Measurements from ENCODE around the gene NCL.

Gene NCL

GRCh38 chr2:231456295-231457004 lies 7.8 kb downstream of the NCL start:
- TF ChIP-seq, protein P1, sequence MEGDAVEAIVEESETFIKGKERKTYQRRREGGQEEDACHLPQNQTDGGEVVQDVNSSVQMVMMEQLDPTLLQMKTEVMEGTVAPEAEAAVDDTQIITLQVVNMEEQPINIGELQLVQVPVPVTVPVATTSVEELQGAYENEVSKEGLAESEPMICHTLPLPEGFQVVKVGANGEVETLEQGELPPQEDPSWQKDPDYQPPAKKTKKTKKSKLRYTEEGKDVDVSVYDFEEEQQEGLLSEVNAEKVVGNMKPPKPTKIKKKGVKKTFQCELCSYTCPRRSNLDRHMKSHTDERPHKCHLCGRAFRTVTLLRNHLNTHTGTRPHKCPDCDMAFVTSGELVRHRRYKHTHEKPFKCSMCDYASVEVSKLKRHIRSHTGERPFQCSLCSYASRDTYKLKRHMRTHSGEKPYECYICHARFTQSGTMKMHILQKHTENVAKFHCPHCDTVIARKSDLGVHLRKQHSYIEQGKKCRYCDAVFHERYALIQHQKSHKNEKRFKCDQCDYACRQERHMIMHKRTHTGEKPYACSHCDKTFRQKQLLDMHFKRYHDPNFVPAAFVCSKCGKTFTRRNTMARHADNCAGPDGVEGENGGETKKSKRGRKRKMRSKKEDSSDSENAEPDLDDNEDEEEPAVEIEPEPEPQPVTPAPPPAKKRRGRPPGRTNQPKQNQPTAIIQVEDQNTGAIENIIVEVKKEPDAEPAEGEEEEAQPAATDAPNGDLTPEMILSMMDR (IDR thresholded peaks at IDR 0.05; ENCODE audit: low read depth, low read length), result no peak
- no peak overlapping the region for H3K4me3 ChIP-seq (ENCODE audit: low read depth, low read length)
- no peak for DNase-seq (ENCODE audit: low read depth, low spot score)
- in situ Hi-C loops (cut with HindIII; ENCODE audit: low sequenced_read_pairs), result no loop called here

- DNase-seq (ENCODE audit: low read depth, low spot score), result no peak
- in situ Hi-C loops (cut with HindIII; ENCODE audit: low sequenced_read_pairs), result no loop called here
- no peak overlapping the region for H3K4me3 ChIP-seq (ENCODE audit: low read depth, low read length)
- TF ChIP-seq, protein P1 (IDR thresholded peaks at IDR 0.05; ENCODE audit: low read depth, low read length), result no peak
Measured at GRCh38 chr2:231455890-231456289, 8.4 kb downstream of the NCL start.

- in situ Hi-C loops (cut with HindIII; ENCODE audit: low sequenced_read_pairs), result no loop called here
- no peak for DNase-seq (ENCODE audit: low read depth, low spot score)
- H3K4me3 ChIP-seq (ENCODE audit: low read depth, low read length), result no peak overlapping the region
- TF ChIP-seq, protein P1 (IDR thresholded peaks at IDR 0.05; ENCODE audit: low read depth, low read length), result no peak
Measured at GRCh38 chr2:231455222-231455621, 9.1 kb downstream of the NCL start.

- DNase-seq (ENCODE audit: low read depth, low spot score), result no peak
- H3K4me3 ChIP-seq (ENCODE audit: low read depth, low read length), result no peak overlapping the region
- in situ Hi-C loops (cut with HindIII; ENCODE audit: low sequenced_read_pairs), result no loop called here
- TF ChIP-seq, protein P1 (IDR thresholded peaks at IDR 0.05; ENCODE audit: low read depth, low read length), result no peak
Measured at GRCh38 chr2:231454361-231454791, 9.9 kb downstream of the NCL start.

GRCh38 chr2:231452799-231453508 lies 11.3 kb downstream of the NCL start:
- DNase-seq (ENCODE audit: low read depth, low spot score), result peak; percentile 3
- H3K4me3 ChIP-seq (ENCODE audit: low read depth, low read length), result no peak overlapping the region
- in situ Hi-C loops (cut with HindIII; ENCODE audit: low sequenced_read_pairs), result no loop called here
- TF ChIP-seq, protein P1 (IDR thresholded peaks at IDR 0.05; ENCODE audit: low read depth, low read length), result no peak

DNA sequence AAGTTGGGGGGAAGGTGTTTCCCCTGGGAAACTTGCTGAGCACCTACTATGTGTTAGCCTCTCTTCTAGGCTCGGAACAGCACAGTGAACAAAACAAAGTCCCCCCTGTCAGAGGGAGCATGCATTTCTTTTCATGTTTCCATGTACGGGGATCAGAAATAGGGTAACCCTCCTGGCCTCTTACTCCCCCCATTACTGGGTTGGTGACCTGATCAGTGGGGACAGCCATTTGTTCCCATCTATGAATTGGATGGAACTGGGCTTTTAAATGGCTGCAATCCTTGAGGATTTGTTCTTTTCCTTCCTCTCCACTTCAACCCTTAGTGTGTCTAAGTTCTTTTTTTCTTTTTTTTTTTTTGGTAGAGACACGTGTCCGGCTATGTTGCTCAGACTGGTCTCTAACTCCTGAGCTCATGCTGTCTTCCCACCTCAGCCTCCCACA lies 13.7 kb downstream of the NCL start:
- TF ChIP-seq, protein P1 (IDR thresholded peaks at IDR 0.05; ENCODE audit: low read depth, low read length), result no peak
- in situ Hi-C loops (cut with HindIII; ENCODE audit: low sequenced_read_pairs), result no loop called here
- DNase-seq (ENCODE audit: low read depth, low spot score), result no peak
- H3K4me3 ChIP-seq (ENCODE audit: low read depth, low read length), result no peak overlapping the region

All from astrocyte of the spinal cord (primary cell).